Measurements from ENCODE around the gene TTC28. TPM values are rescaled to one million over a fixed set of nuclear protein-coding genes. Genes with fewer than 3 reads are reported as not detected.

TTC28 gene
- polyA plus RNA-seq, 1 donor from 2014 or later = 14.8 TPM

DNA sequence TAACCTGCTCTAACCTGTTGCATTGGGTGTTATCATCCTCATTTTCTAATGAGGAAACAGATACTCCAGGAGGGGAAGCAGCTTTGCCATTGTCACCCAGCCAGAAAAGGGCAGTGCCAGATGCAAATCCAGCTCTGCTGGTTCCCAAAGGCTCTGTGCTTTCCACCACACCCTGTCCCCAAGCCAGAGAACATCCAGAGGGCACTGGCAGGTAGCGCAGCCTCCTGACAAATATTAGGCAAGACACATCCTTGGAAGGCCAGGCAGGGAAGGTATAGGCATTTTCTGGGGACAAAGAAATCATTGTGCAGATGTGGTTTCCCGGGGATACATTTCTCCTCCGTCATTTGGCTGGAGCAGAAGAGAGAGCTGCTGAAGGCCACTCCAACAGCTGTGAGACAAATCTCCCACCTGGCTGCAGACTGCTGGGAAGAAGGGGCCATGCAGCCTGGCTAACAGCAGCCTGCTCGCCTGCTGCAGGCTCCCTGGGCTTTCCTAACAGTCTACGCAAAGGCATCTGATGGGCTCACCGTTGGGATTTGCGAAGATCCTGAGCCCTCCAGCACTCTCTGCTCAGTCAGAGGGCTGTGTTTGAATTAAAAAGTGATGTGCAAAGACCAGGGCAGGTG, 666.7 kb downstream of the TTC28 start (continued):
- TF ChIP-seq, protein P1, sequence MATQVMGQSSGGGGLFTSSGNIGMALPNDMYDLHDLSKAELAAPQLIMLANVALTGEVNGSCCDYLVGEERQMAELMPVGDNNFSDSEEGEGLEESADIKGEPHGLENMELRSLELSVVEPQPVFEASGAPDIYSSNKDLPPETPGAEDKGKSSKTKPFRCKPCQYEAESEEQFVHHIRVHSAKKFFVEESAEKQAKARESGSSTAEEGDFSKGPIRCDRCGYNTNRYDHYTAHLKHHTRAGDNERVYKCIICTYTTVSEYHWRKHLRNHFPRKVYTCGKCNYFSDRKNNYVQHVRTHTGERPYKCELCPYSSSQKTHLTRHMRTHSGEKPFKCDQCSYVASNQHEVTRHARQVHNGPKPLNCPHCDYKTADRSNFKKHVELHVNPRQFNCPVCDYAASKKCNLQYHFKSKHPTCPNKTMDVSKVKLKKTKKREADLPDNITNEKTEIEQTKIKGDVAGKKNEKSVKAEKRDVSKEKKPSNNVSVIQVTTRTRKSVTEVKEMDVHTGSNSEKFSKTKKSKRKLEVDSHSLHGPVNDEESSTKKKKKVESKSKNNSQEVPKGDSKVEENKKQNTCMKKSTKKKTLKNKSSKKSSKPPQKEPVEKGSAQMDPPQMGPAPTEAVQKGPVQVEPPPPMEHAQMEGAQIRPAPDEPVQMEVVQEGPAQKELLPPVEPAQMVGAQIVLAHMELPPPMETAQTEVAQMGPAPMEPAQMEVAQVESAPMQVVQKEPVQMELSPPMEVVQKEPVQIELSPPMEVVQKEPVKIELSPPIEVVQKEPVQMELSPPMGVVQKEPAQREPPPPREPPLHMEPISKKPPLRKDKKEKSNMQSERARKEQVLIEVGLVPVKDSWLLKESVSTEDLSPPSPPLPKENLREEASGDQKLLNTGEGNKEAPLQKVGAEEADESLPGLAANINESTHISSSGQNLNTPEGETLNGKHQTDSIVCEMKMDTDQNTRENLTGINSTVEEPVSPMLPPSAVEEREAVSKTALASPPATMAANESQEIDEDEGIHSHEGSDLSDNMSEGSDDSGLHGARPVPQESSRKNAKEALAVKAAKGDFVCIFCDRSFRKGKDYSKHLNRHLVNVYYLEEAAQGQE (IDR thresholded peaks at IDR 0.05; ENCODE audit: borderline replicate concordance) = no peak

DNA sequence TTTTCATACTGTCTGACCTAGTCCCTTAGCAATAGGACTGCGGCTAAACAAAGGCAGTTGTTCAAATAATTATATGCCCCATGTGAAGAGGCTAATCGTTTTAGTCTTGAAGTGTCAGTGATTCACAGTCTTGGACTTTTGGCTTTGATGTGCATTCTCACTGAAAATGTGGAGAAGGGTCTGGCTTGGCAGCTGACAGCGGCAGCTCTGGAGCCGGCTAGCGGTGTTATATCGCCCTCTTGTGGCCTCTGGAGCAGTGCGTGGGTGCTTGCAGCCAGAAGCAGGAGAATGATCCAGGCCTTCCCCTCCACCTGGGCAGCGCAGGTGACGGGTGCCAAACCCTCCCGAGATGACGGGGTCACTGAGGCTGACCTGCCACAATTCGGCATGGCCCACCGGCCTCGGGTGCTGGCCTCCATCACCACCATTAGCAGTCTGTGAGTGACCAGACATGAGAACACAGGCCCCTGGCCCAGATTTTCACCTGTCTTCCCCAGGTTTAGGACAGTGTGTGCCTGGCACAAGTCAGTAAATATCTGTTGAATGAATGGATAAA, 670.3 kb downstream of the TTC28 start:
- Histone ChIP-seq H4K20me1 (ENCODE audit: insufficient read depth) (no peaks in the 10 kb centered on the region), H3K9ac (ENCODE audit: low read length) (no peak overlapping the region), H3K27me3 (ENCODE audit: insufficient read depth, low read depth, low read length) (no peaks in the 10 kb centered on the region), H3K27ac (ENCODE audit: low read length) (no peak overlapping the region), H3F3A (ENCODE audit: insufficient read depth, low read length, poor library complexity, severe bottlenecking) (no peaks in the 10 kb centered on the region), H3K9me2 (ENCODE audit: insufficient read depth, low read length) (no peaks in the 10 kb centered on the region), H3K36me3 (ENCODE audit: insufficient read depth, low read length) (peaks cover 3% of the 10 kb centered on the region), H3K4me2 (ENCODE audit: low read length) (no peak overlapping the region), H3K4me3 (ENCODE audit: low read length) (no peak overlapping the region), H3K79me2 (replicated peaks; ENCODE audit: insufficient read depth, low read length) (no peaks in the 10 kb centered on the region), H3K9me3 (ENCODE audit: low read length) (no peaks in the 10 kb centered on the region), H2AFZ (ENCODE audit: low read depth, low read length) (no peak overlapping the region)
- peak; percentile 95 for TF ChIP-seq RAD21 (conservative IDR thresholded peaks at IDR 0.05)
- no peak for TF ChIP-seq EP300 (conservative IDR thresholded peaks at IDR 0.05; ENCODE audit: poor library complexity, severe bottlenecking)
- TF ChIP-seq SMC3 (conservative IDR thresholded peaks at IDR 0.05; ENCODE audit: poor library complexity) = peak; percentile 92
- no peak for TF ChIP-seq EZH2 (IDR thresholded peaks at IDR 0.05; ENCODE audit: borderline replicate concordance, insufficient read depth, low read length, poor library complexity, severe bottlenecking)
- no peak for TF ChIP-seq TAF1 (IDR thresholded peaks at IDR 0.05; ENCODE audit: low read depth)
- TF ChIP-seq, protein P2, sequence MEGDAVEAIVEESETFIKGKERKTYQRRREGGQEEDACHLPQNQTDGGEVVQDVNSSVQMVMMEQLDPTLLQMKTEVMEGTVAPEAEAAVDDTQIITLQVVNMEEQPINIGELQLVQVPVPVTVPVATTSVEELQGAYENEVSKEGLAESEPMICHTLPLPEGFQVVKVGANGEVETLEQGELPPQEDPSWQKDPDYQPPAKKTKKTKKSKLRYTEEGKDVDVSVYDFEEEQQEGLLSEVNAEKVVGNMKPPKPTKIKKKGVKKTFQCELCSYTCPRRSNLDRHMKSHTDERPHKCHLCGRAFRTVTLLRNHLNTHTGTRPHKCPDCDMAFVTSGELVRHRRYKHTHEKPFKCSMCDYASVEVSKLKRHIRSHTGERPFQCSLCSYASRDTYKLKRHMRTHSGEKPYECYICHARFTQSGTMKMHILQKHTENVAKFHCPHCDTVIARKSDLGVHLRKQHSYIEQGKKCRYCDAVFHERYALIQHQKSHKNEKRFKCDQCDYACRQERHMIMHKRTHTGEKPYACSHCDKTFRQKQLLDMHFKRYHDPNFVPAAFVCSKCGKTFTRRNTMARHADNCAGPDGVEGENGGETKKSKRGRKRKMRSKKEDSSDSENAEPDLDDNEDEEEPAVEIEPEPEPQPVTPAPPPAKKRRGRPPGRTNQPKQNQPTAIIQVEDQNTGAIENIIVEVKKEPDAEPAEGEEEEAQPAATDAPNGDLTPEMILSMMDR (IDR thresholded peaks at IDR 0.05; ENCODE audit: poor library complexity, severe bottlenecking) = peak; percentile 96
- peak; percentile 42 for TF ChIP-seq MXI1 (conservative IDR thresholded peaks at IDR 0.05; ENCODE audit: poor library complexity, severe bottlenecking)

DNA sequence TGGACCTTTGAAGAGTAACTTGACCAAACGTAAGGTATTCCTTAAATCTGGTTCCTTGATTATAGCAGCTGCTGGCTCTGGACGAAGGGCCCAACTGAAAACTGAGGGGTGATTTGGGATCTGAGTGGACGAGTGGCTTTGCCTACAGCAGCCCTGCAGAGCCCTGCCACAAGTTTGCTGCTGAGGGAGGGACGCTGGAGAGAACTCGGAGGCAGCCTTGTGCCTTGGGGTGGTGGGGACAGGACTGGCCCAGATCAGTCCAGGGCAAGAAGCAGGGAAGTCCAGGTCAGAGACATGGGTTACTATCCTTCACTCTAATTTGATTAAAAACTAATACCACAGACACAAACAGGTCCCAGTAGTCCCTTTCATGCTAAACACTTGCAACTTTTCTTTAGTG, 671.0 kb downstream of the TTC28 start:
- no peaks in the 10 kb centered on the region for H3K27me3 ChIP-seq (ENCODE audit: insufficient read depth, low read depth, low read length)
- H3K9ac ChIP-seq (ENCODE audit: low read length) = no peak overlapping the region
- no peaks in the 10 kb centered on the region for H3K9me2 ChIP-seq (ENCODE audit: insufficient read depth, low read length)
- H3K36me3 ChIP-seq (ENCODE audit: insufficient read depth, low read length) = peaks cover 3% of the 10 kb centered on the region
- TF ChIP-seq EP300 (conservative IDR thresholded peaks at IDR 0.05; ENCODE audit: poor library complexity, severe bottlenecking) (no peak), EZH2 (IDR thresholded peaks at IDR 0.05; ENCODE audit: borderline replicate concordance, insufficient read depth, low read length, poor library complexity, severe bottlenecking) (no peak), TAF1 (IDR thresholded peaks at IDR 0.05; ENCODE audit: low read depth) (no peak), POLR2AphosphoS5 (IDR thresholded peaks at IDR 0.05) (no peak), RAD21 (conservative IDR thresholded peaks at IDR 0.05) (no peak), SMC3 (conservative IDR thresholded peaks at IDR 0.05; ENCODE audit: poor library complexity) (no peak)
- TF ChIP-seq, protein P2 (IDR thresholded peaks at IDR 0.05; ENCODE audit: poor library complexity, severe bottlenecking) = no peak
- TF ChIP-seq, protein P1 (IDR thresholded peaks at IDR 0.05; ENCODE audit: borderline replicate concordance) = no peak
- no peaks in the 10 kb centered on the region for H3F3A ChIP-seq (ENCODE audit: insufficient read depth, low read length, poor library complexity, severe bottlenecking)
- H2AFZ ChIP-seq (ENCODE audit: low read depth, low read length) = no peak overlapping the region
- H3K27ac ChIP-seq (ENCODE audit: low read length) = no peak overlapping the region
- no peaks in the 10 kb centered on the region for H3K79me2 ChIP-seq (replicated peaks; ENCODE audit: insufficient read depth, low read length)
- no peak overlapping the region for H3K4me3 ChIP-seq (ENCODE audit: low read length)
- no peaks in the 10 kb centered on the region for H4K20me1 ChIP-seq (ENCODE audit: insufficient read depth)
- no peaks in the 10 kb centered on the region for H3K9me3 ChIP-seq (ENCODE audit: low read length)
- H3K4me2 ChIP-seq (ENCODE audit: low read length) = no peak overlapping the region

Measured in neural cell (in vitro differentiated cells).